LNCaP clone FGC (cell line): ENCODE data around the gene SEC14L6.
"Not testable (repeated sequence)": the region's sequence is repeated elsewhere in the genome, so short reads cannot be mapped to it uniquely, and the experiment has no call there.

Source experiments
- DNase-seq: peaks from one replicate; pipeline ENCODE4 v3.0.0-alpha.2; 2011; ENCODE audit warnings: low read depth
- H3K4me3 ChIP-seq: 2 replicates; pipeline ENCODE4 v1.5.1; 2011; ENCODE audit warnings: mild to moderate bottlenecking, low read depth, low read length, control low read depth
- CTCF ChIP-seq: IDR thresholded peaks from 2 replicates; pipeline ENCODE4 v1.5.1; 2012; ENCODE audit warnings: mild to moderate bottlenecking; ENCODE audit not compliant: control insufficient read depth, insufficient read depth; ENCODE audit errors: extremely low read depth

Gene SEC14L6

GRCh38 chr22:30574095-30574981 is 27.8 kb upstream of the SEC14L6 start, which contains the start of gene GAL3ST1:
Gene GAL3ST1, minus strand, starts transcription at chr22:30574665. Its CDS starts 17,273 bp downstream, at chr22:30557392.
- no peak for DNase-seq
- no peak within 1 kb of the TSS for H3K4me3 ChIP-seq
- no peak for TF ChIP-seq CTCF

GRCh38 chr22:30573594-30574094 is 27.1 kb upstream of the SEC14L6 start:
- no peak overlapping the region for H3K4me3 ChIP-seq
- no peak for TF ChIP-seq CTCF
- DNase-seq: no peak

GRCh38 chr22:30572840-30573593 is 26.5 kb upstream of the SEC14L6 start:
- no peak for TF ChIP-seq CTCF
- H3K4me3 ChIP-seq: no peak overlapping the region
- no peak for DNase-seq

- DNase-seq: no peak
- TF ChIP-seq CTCF: no peak
- no peak overlapping the region for H3K4me3 ChIP-seq
These were observed 25.7 kb upstream of the SEC14L6 start for GRCh38 chr22:30572210-30572609.

- no peak for TF ChIP-seq CTCF
These were observed 23.2 kb upstream of the SEC14L6 start for GRCh38 chr22:30569674-30570202.

GRCh38 chr22:30568137-30568805 is 21.7 kb upstream of the SEC14L6 start:
- no peak for DNase-seq
- TF ChIP-seq CTCF: no peak
- H3K4me3 ChIP-seq: no peak overlapping the region

More at GRCh38 chr22:30569674-30570202, 23.2 kb upstream of the SEC14L6 start:
- DNase-seq: no peak
- no peak overlapping the region for H3K4me3 ChIP-seq

GRCh38 chr22:30567277-30567676 is 20.7 kb upstream of the SEC14L6 start:
- not testable (repeated sequence) for DNase-seq, H3K4me3 ChIP-seq
